ENCODE results near the gene ABCA5. TPM values are rescaled to one million over a fixed set of nuclear protein-coding genes. Genes with fewer than 3 reads are reported as not detected.

Gene ABCA5
- total and polyA plus RNA-seq, 9 of the 15 experiments (the other 6 are each of a cell fraction or from before 2014, with no cell fraction given), result 0.74 to 2.3 (median 1.4) TPM

GRCh38 chr17:69236464-69236863, 90.5 kb downstream of the ABCA5 start:
- Histone ChIP-seq H3K4me1 (replicated peaks in 1 of 2; ENCODE audit: control insufficient read depth in 2 of 2, insufficient read depth in 2 of 2, low read length in 2 of 2) (peaks cover 0 to 15% of the 10 kb centered on the region in 2 experiments; a peak in 2 of 5 replicates), H3K9ac (ENCODE audit: insufficient read depth in 1 of 2, low read depth in 2 of 2, low read length in 2 of 2) (no peak overlapping the region), H2AFZ (ENCODE audit: low read depth, low read length) (no peak overlapping the region), H3K9me3 (replicated peaks; ENCODE audit: control insufficient read depth, insufficient read depth, low read depth, low read length) (no peaks in the 10 kb centered on the region), H3K9me1 (ENCODE audit: control insufficient read depth, insufficient read depth, low read length) (no peaks in the 10 kb centered on the region), H3K27me3 (ENCODE audit: control insufficient read depth in 2 of 2, insufficient read depth in 2 of 2, low read length in 2 of 2) (no peaks in the 10 kb centered on the region), H3K36me3 (ENCODE audit: control insufficient read depth, insufficient read depth, low read length) (no peaks in the 10 kb centered on the region), H4K20me1 (replicated peaks; ENCODE audit: control insufficient read depth, insufficient read depth, low read length) (no peaks in the 10 kb centered on the region), H3K4me3 (no peak overlapping the region), H3K27ac (ENCODE audit: extremely low read depth, low read depth, low read length) (no peak overlapping the region), H3K4me2 (ENCODE audit: insufficient read depth, low read length) (no peak overlapping the region), H3K79me2 (ENCODE audit: control insufficient read depth, insufficient read depth, low read length) (no peaks in the 10 kb centered on the region)
- no peak for FAIRE-seq
- WGBS (ENCODE audit: insufficient coverage, low coverage, missing lambda C conversion rate), result 0% methylated on average over 1 of the region's 2 CpGs
- TF ChIP-seq MCM5 (IDR thresholded peaks at IDR 0.05; ENCODE audit: low read depth) (no peak), HNRNPK (IDR thresholded peaks at IDR 0.05; ENCODE audit: low read depth, low read length, poor library complexity, severe bottlenecking) (peak; percentile 67)
- DNase-seq (ENCODE audit: extremely low read depth in 1 of 4, low spot score in 3 of 4), result no peak
- in situ Hi-C loops (cut with MboI), result loop anchor here (25.0 kb wide), 1 partner anchor 274 kb away; the partner anchor contains the start of gene ABCA8
- no TSS peak for BruUV-seq (replicated peaks)
- intact Hi-C loops (cut with micrococcal nuclease), result loop anchor here (5.0 kb wide), 1 partner anchor 264 kb away; no protein-coding TSS in a partner anchor
- ChIA-PET CTCF (ENCODE audit: low intra/inter-chr PET ratio) (interaction anchor here (1.5 to 4.0 kb wide), 3 partner anchors 458 to 462 kb away, joined by 7 to 44 read pairs (median 19); no protein-coding TSS in a partner anchor), POLR2A (interaction anchor here (0.6 kb wide), 1 partner anchor 1050 kb away, joined by 3 read pairs; no protein-coding TSS in a partner anchor)
- no peak for ATAC-seq

DNA sequence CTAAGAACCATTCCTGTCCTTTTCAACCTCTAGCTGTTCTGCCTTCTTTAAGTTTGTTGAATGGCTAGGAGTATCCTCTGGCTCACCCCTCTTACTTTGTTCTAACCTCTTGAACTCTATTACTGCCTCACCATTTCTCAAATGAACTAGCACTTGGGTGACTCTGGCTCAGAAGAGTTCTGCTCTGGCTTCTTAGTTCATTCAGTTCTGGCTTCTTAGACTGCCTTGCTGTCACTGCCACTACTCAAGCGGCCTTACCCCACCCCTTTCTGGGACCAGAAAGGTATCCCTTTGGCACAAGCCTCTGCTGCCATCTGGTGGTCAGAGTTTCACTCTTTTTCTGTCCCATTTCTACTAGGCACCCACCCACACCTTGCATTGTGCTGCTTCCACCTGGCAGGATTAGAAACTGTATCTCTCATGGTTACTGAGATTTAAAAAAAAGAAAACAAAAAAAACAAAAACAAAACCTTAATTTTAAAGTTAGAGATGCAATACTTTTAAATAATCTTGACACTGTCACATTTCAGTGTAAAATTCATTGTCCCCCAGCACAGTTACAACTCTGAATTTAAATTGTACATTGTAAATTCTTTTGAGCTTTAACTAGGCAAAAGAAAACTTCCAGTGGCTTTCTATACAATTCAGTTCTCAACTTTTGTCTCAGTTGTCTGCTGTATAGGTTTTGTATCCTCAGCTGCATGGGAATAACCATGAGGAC, 91.4 kb downstream of the ABCA5 start:
- 8% methylated on average over 1 of the region's 1 CpG for WGBS (ENCODE audit: insufficient coverage, low coverage, missing lambda C conversion rate)
- ChIA-PET POLR2A (interaction anchor here (0.6 kb wide), 2 partner anchors 305 to 1643 kb away, joined by 3 to 4 read pairs; no protein-coding TSS in a partner anchor), CTCF (ENCODE audit: low intra/inter-chr PET ratio) (interaction anchor here (0.6 to 4.0 kb wide), 8 partner anchors 10 to 1215 kb away, joined by 3 to 44 read pairs (median 5); no protein-coding TSS in a partner anchor)
- H3K4me2 ChIP-seq (ENCODE audit: insufficient read depth, low read length), result no peak overlapping the region
- H3K27me3 ChIP-seq (ENCODE audit: control insufficient read depth in 2 of 2, insufficient read depth in 2 of 2, low read length in 2 of 2), result no peaks in the 10 kb centered on the region
- H3K9me3 ChIP-seq (replicated peaks; ENCODE audit: control insufficient read depth, insufficient read depth, low read depth, low read length), result no peaks in the 10 kb centered on the region
- no peaks in the 10 kb centered on the region for H3K9me1 ChIP-seq (ENCODE audit: control insufficient read depth, insufficient read depth, low read length)
- DNase-seq (ENCODE audit: extremely low read depth in 1 of 4, low spot score in 3 of 4) (peak; percentile 77 to 94 (median 81)), ATAC-seq (peak; percentile 99), FAIRE-seq (peak; percentile 90)
- H3K9ac ChIP-seq (ENCODE audit: insufficient read depth in 1 of 2, low read depth in 2 of 2, low read length in 2 of 2), result no peak overlapping the region
- BruUV-seq (replicated peaks), result no TSS peak
- peak overlapping the region; percentile 34; the same call in 2 of the 3 replicates for H3K27ac ChIP-seq (ENCODE audit: extremely low read depth, low read depth, low read length)
- in situ Hi-C loops (cut with MboI), result loop anchor here (25.0 kb wide), 1 partner anchor 273 kb away; the partner anchor contains the start of gene ABCA8
- H3K4me3 ChIP-seq, result no peak overlapping the region
- H2AFZ ChIP-seq (ENCODE audit: low read depth, low read length), result peak overlapping the region; percentile 85
- no peaks in the 10 kb centered on the region for H4K20me1 ChIP-seq (replicated peaks; ENCODE audit: control insufficient read depth, insufficient read depth, low read length)
- no peaks in the 10 kb centered on the region for H3K36me3 ChIP-seq (ENCODE audit: control insufficient read depth, insufficient read depth, low read length)
- intact Hi-C loops (cut with micrococcal nuclease), result loop anchor here (1.0 to 5.0 kb wide), 4 partner anchors 168 to 458 kb away; no protein-coding TSS in a partner anchor
- peaks cover 0 to 15% of the 10 kb centered on the region in 2 experiments; a peak in 2 of 5 replicates for H3K4me1 ChIP-seq (replicated peaks in 1 of 2; ENCODE audit: control insufficient read depth in 2 of 2, insufficient read depth in 2 of 2, low read length in 2 of 2)
- H3K79me2 ChIP-seq (ENCODE audit: control insufficient read depth, insufficient read depth, low read length), result no peaks in the 10 kb centered on the region
- TF ChIP-seq RBM15 (IDR thresholded peaks at IDR 0.05; ENCODE audit: insufficient read depth, low read length) (no peak), MEIS2 (IDR thresholded peaks at IDR 0.05; ENCODE audit: partially characterized antibody) (peak; percentile 39), LARP7 (IDR thresholded peaks at IDR 0.05) (0 out of 2 replicates have a peak, but pooled peaks have one; percentile 25), HMG20A (CRISPR knock-in tag; conservative IDR thresholded peaks at IDR 0.05) (no peak), ARID2 (IDR thresholded peaks at IDR 0.05) (peak; percentile 100), PBX2 (CRISPR knock-in tag; IDR thresholded peaks at IDR 0.05; ENCODE audit: low read depth) (peak; percentile 64), PBX2 (tag; conservative IDR thresholded peaks at IDR 0.05; ENCODE audit: low read depth) (peak; percentile 92)
- TF ChIP-seq, protein P1, sequence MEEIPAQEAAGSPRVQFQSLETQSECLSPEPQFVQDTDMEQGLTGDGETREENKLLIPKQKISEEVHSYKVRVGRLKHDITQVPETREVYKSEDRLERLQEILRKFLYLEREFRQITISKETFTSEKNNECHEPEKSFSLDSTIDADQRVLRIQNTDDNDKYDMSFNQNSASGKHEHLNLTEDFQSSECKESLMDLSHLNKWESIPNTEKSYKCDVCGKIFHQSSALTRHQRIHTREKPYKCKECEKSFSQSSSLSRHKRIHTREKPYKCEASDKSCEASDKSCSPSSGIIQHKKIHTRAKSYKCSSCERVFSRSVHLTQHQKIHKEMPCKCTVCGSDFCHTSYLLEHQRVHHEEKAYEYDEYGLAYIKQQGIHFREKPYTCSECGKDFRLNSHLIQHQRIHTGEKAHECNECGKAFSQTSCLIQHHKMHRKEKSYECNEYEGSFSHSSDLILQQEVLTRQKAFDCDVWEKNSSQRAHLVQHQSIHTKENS (CRISPR knock-in tag; IDR thresholded peaks at IDR 0.05), result no peak
